Stimulated activated CD8-positive, alpha-beta memory T cell treated with anti-CD3 and anti-CD28 coated beads, Interleukin-4, amount 100 ng/mL, for 24 hours (primary cell): ENCODE measurements around the gene TEAD1.

Experiments
- DNase-seq: peaks from one replicate; pipeline ENCODE4 v3.0.0-alpha.2; 2020; ENCODE audit warnings: low read depth

Gene TEAD1

GRCh38 chr11:12707500-12707880 lies 33.3 kb downstream of the TEAD1 start:
- no peak for DNase-seq

GRCh38 chr11:12711496-12711895 lies 37.3 kb downstream of the TEAD1 start:
- DNase-seq: no peak

GRCh38 chr11:12712132-12712531 lies 37.9 kb downstream of the TEAD1 start:
- DNase-seq: no peak

- no peak for DNase-seq
Observed at GRCh38 chr11:12715131-12715530, 40.9 kb downstream of the TEAD1 start.

- no peak for DNase-seq
Observed at GRCh38 chr11:12715941-12716340, 41.7 kb downstream of the TEAD1 start.

GRCh38 chr11:12716816-12717215 lies 42.6 kb downstream of the TEAD1 start:
- DNase-seq: no peak

- DNase-seq: peak; percentile 10
Observed at GRCh38 chr11:12717851-12718291, 43.6 kb downstream of the TEAD1 start.

GRCh38 chr11:12719221-12719620 lies 45.0 kb downstream of the TEAD1 start:
- DNase-seq: no peak

GRCh38 chr11:12721816-12722604 lies 47.8 kb downstream of the TEAD1 start:
- no peak for DNase-seq

GRCh38 chr11:12723421-12724300 lies 49.4 kb downstream of the TEAD1 start:
- DNase-seq: no peak

- no peak for DNase-seq
Observed at GRCh38 chr11:12724301-12725054, 50.3 kb downstream of the TEAD1 start.

- no peak for DNase-seq
Observed at GRCh38 chr11:12725055-12725862, 51.0 kb downstream of the TEAD1 start.

- no peak for DNase-seq
Observed at GRCh38 chr11:12725863-12726682, 51.9 kb downstream of the TEAD1 start.

GRCh38 chr11:12727563-12728211 lies 53.5 kb downstream of the TEAD1 start:
- DNase-seq: no peak

- no peak for DNase-seq
Observed at GRCh38 chr11:12728417-12728816, 54.2 kb downstream of the TEAD1 start.

- no peak for DNase-seq
Observed at GRCh38 chr11:12729941-12730340, 55.7 kb downstream of the TEAD1 start.

GRCh38 chr11:12731841-12732336 lies 57.7 kb downstream of the TEAD1 start:
- DNase-seq: no peak

- DNase-seq: no peak
Observed at GRCh38 chr11:12733091-12733490, 58.9 kb downstream of the TEAD1 start.

GRCh38 chr11:12734625-12735024 lies 60.4 kb downstream of the TEAD1 start:
- DNase-seq: no peak

- no peak for DNase-seq
Observed at GRCh38 chr11:12735262-12735661, 61.0 kb downstream of the TEAD1 start.
